ACC112 (cell line): ENCODE data around the gene NRG2.

Experiments used
- H2AFZ ChIP-seq: fragments of 200-600 bp; sonication (generic); one replicate; pipeline ENCODE4 v1.6.0; 2017; ENCODE audit warnings: antibody characterized with exemption, low read length; ENCODE audit not compliant: unreplicated experiment
- H3K27ac ChIP-seq: fragments of 200-600 bp; sonication (generic); 2 replicates; pipeline ENCODE4 v1.5.1; 2014; ENCODE audit warnings: low read depth, mild to moderate bottlenecking, antibody characterized with exemption, low read length, moderate library complexity
- H3K27me3 ChIP-seq: fragments of 200-600 bp; sonication (generic); 2 replicates; pipeline ENCODE4 v1.6.1; 2014; ENCODE audit warnings: mild to moderate bottlenecking, antibody characterized with exemption, low read length, moderate library complexity, mixed read lengths; ENCODE audit not compliant: insufficient read depth
- H3K36me3 ChIP-seq: fragments of 200-600 bp; sonication (generic); 2 replicates; pipeline ENCODE4 v1.6.1; 2016; ENCODE audit warnings: mild to moderate bottlenecking, antibody characterized with exemption, low read length, moderate library complexity, mixed read lengths; ENCODE audit not compliant: insufficient read depth
- H3K4me1 ChIP-seq: fragments of 200-600 bp; sonication (generic); one replicate; pipeline ENCODE4 v1.6.1; 2016; ENCODE audit warnings: low read length, mixed read lengths; ENCODE audit not compliant: insufficient read depth, unreplicated experiment, control insufficient read depth
- H3K4me3 ChIP-seq: fragments of 200-600 bp; sonication (generic); 2 replicates; pipeline ENCODE4 v1.5.1; 2014; ENCODE audit warnings: mild to moderate bottlenecking, low read depth, low read length
- H3K79me2 ChIP-seq: fragments of 200-600 bp; sonication (generic); one replicate; pipeline ENCODE4 v1.6.0; 2016; ENCODE audit warnings: low read length; ENCODE audit not compliant: control insufficient read depth, unreplicated experiment, insufficient read depth

Gene NRG2

GRCh38 chr5:139951983-139952382, 91.1 kb downstream of the NRG2 start:
- Histone ChIP-seq H3K79me2 (no peaks in the 10 kb centered on the region), H3K36me3 (no peaks in the 10 kb centered on the region), H3K27ac (no peak overlapping the region), H3K27me3 (peaks cover 75% of the 10 kb centered on the region), H3K4me1 (no peaks in the 10 kb centered on the region), H2AFZ (no peak overlapping the region), H3K4me3 (no peak overlapping the region)

DNA sequence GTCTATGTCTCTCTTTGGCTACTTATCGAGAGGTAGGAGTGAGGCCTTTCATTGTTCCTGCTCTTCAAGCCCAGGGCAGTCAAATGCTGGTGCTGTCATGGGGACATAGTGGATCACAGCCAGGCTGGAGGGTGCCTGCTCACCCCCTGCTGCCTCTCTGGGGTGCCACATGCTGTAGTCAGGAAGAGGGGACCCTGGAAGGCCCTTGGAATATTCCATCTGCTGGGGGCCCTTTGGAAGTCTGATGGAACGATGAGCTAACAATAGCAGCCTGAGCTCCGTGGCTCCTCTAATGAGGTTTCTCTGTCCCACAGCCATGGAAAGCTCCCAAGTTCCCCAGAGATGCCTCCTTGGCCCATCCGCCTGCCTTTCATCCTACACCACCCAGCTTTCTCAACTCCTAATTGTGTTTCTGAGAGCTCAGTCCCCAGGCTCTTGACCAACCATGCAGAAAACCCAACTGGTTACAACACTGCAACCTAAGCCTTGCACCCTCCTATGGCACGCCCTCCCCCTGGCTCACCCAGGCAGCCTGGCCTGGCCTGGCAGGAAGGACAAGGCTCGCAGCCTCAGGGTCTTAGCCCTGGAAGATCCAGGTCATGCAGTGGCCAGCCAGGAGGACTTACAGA, 91.7 kb downstream of the NRG2 start:
- no peaks in the 10 kb centered on the region for H3K36me3 ChIP-seq
- peaks cover 75% of the 10 kb centered on the region for H3K27me3 ChIP-seq
- no peak overlapping the region for H2AFZ ChIP-seq
- no peaks in the 10 kb centered on the region for H3K79me2 ChIP-seq
- no peak overlapping the region for H3K4me3 ChIP-seq
- H3K4me1 ChIP-seq = no peaks in the 10 kb centered on the region
- H3K27ac ChIP-seq = no peak overlapping the region

GRCh38 chr5:139950436-139950835, 92.7 kb downstream of the NRG2 start:
- Histone ChIP-seq H3K79me2 (no peaks in the 10 kb centered on the region), H3K4me3 (no peak overlapping the region), H3K36me3 (no peaks in the 10 kb centered on the region), H2AFZ (no peak overlapping the region), H3K27ac (no peak overlapping the region), H3K4me1 (no peaks in the 10 kb centered on the region), H3K27me3 (peaks cover 76% of the 10 kb centered on the region)

GRCh38 chr5:139949710-139950109, 93.4 kb downstream of the NRG2 start:
- Histone ChIP-seq H3K79me2 (no peaks in the 10 kb centered on the region), H3K27me3 (peaks cover 76% of the 10 kb centered on the region), H3K27ac (no peak overlapping the region), H3K4me3 (no peak overlapping the region), H3K36me3 (no peaks in the 10 kb centered on the region), H2AFZ (no peak overlapping the region), H3K4me1 (no peaks in the 10 kb centered on the region)

DNA sequence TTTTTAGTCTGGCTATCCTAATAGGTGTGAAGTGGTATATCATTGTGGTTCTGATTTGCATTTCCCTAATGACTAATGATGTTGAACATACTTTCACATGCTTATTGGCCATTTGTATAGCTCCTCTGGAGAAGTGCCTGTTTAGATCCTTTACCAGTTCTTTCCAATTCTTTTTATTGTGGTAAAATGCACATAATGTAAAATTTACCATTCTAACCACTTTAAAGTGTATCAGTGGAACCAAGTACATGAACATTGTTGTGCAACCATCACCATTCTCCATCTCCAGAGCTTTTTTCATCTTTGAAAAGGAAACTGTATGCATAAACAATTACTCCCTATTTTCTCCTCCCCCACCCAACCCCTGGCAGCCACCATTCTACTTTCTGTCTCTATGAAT, 95.4 kb downstream of the NRG2 start:
- no peaks in the 10 kb centered on the region for H3K79me2 ChIP-seq
- H3K36me3 ChIP-seq = no peaks in the 10 kb centered on the region
- no peak overlapping the region for H3K27ac ChIP-seq
- H2AFZ ChIP-seq = no peak overlapping the region
- H3K4me1 ChIP-seq = no peaks in the 10 kb centered on the region
- H3K4me3 ChIP-seq = no peak overlapping the region
- peaks cover 81% of the 10 kb centered on the region for H3K27me3 ChIP-seq

DNA sequence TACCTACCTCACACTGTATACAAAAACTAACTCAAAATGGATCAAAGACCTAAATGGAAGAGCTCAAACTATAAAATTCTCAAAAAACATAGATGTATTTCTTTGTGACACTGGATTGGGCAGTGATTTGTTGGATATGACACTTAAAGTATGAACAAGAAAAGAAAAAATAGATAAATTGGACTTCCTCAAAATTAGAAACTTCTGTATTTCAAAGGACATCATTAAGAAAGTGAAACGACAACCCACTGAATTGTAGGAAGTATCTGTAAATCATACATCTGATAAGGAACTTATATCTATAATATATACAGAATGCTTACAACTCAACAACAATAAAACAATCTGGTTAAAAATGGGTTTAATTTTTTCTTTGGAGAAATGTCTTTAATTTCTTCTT, 96.7 kb downstream of the NRG2 start:
- H2AFZ ChIP-seq = no peak overlapping the region
- no peaks in the 10 kb centered on the region for H3K4me1 ChIP-seq
- H3K27ac ChIP-seq = no peak overlapping the region
- no peaks in the 10 kb centered on the region for H3K36me3 ChIP-seq
- no peaks in the 10 kb centered on the region for H3K79me2 ChIP-seq
- H3K27me3 ChIP-seq = peaks cover 89% of the 10 kb centered on the region
- no peak overlapping the region for H3K4me3 ChIP-seq

DNA sequence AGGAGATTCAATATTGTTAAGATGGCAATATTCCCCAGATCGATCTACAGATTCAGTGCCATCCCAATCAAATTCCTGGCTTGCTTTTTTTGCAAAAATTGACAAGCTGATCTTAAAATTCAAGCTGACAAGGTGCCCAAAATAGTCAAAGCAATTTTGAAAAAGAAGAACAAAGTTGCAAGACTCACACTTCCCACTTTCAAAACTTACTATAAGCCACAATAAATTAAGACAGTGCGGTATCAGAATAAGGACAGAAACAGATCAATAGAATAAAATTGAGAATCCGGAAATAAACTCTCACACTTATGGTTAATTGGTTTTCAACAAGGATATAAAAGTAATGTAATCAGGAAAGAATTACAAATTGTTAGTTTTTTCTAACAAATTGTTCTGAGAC, 97.1 kb downstream of the NRG2 start:
- Histone ChIP-seq H3K4me3 (no peak overlapping the region), H3K27me3 (peaks cover 89% of the 10 kb centered on the region), H3K79me2 (no peaks in the 10 kb centered on the region), H2AFZ (no peak overlapping the region), H3K36me3 (no peaks in the 10 kb centered on the region), H3K4me1 (no peaks in the 10 kb centered on the region), H3K27ac (no peak overlapping the region)

GRCh38 chr5:139942243-139942642, 100.9 kb downstream of the NRG2 start:
- no peaks in the 10 kb centered on the region for H3K4me1 ChIP-seq
- no peak overlapping the region for H3K27ac ChIP-seq
- H3K27me3 ChIP-seq = peaks cover 86% of the 10 kb centered on the region
- no peak overlapping the region for H2AFZ ChIP-seq
- no peaks in the 10 kb centered on the region for H3K79me2 ChIP-seq
- H3K36me3 ChIP-seq = no peaks in the 10 kb centered on the region
- H3K4me3 ChIP-seq = no peak overlapping the region

DNA sequence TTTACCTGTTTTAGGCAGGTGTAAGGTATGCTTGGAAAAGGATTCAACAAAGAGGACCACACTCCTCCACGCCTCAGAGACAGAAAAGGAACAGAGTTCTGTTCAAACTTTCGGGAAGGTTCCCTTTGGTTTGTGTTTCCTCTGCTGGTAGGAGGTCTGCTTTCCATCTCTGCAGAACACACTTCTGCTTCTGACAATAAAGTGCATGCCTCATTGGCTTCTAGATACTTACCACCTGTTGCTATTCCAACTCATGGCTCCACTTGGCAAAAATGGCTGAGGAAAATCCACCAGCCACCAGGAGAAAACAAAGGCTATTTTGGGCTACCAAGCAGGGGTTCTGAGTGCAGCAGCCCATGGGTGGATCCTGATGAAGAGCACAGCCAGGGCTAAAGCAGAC, 112.7 kb downstream of the NRG2 start:
- H3K27ac ChIP-seq = no peak overlapping the region
- no peaks in the 10 kb centered on the region for H3K79me2 ChIP-seq
- H3K4me1 ChIP-seq = no peaks in the 10 kb centered on the region
- no peak overlapping the region for H2AFZ ChIP-seq
- peaks cover 58% of the 10 kb centered on the region for H3K27me3 ChIP-seq
- no peak overlapping the region for H3K4me3 ChIP-seq
- no peaks in the 10 kb centered on the region for H3K36me3 ChIP-seq

DNA sequence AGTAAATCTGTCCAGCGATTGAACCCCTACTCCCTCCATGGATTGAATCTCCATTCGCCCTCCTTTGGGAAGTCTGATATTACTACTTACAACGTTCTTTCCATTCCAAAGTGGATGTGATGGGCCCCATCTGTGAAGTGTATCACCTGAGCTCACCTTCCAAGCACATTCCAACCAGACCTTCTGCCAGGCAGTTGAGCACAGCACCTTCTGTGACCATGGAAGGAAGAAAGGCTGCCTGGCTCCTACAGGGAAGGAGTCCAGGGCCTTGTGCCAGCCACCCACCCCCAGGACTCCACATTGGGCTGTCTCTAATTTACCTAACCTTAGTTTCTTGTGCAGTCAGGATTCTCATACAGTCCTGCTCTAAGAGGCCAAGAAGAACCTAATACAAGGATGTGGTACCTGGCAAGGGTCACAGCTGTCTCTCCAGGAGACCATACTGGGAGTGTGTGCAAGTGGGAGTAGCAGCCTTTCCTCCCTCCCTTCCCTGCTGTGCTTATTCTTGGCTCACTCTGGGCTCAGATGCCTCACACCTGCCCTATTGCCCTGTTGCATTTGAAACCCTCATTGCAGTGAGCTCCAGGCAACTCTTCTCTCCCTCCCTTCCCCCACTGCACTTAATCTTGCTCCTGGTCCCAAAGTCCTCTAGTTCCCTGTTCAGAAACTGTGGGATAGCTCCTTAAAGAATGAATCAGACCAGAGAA, 116.1 kb downstream of the NRG2 start:
- Histone ChIP-seq H3K36me3 (no peaks in the 10 kb centered on the region), H2AFZ (no peak overlapping the region), H3K4me3 (no peak overlapping the region), H3K79me2 (no peaks in the 10 kb centered on the region), H3K4me1 (no peaks in the 10 kb centered on the region), H3K27ac (no peak overlapping the region), H3K27me3 (peaks cover 81% of the 10 kb centered on the region)
